H9 (cell line): ENCODE results near the gene SCAF4. TPM values are rescaled to one million over a fixed set of nuclear protein-coding genes. Genes with fewer than 3 reads are reported as not detected.

Experiments used
- DNase-seq: peaks from one replicate; pipeline ENCODE4 v3.0.0-alpha.2; 2017
- H2AFZ ChIP-seq: one replicate; pipeline ENCODE4 v1.6.1; 2013; ENCODE audit warnings: mild to moderate bottlenecking, low read length, control low read depth, moderate library complexity
- H2AK5ac ChIP-seq: 2 replicates; pipeline ENCODE4 v1.6.1; 2013; ENCODE audit warnings: low read length, control low read depth, mixed read lengths; ENCODE audit not compliant: insufficient read length
- H2BK120ac ChIP-seq: one replicate; pipeline ENCODE4 v1.6.1; 2013; ENCODE audit warnings: low read depth, mild to moderate bottlenecking, low read length, control low read depth, inconsistent platforms; ENCODE audit not compliant: poor library complexity, severe bottlenecking
- H2BK12ac ChIP-seq: 2 replicates; pipeline ENCODE4 v1.6.1; 2013; ENCODE audit warnings: low read length, control low read depth, mixed read lengths, low read depth; ENCODE audit not compliant: insufficient read length
- H2BK15ac ChIP-seq: 2 replicates; pipeline ENCODE4 v1.6.1; 2013; ENCODE audit warnings: low read depth, low read length, control low read depth
- H2BK20ac ChIP-seq: one replicate; pipeline ENCODE4 v1.6.1; 2013; ENCODE audit warnings: low read depth, mild to moderate bottlenecking, low read length, control low read depth, inconsistent platforms; ENCODE audit not compliant: poor library complexity, severe bottlenecking
- H2BK5ac ChIP-seq: 2 replicates; pipeline ENCODE4 v1.6.1; 2013; ENCODE audit warnings: low read length, control low read depth, mixed read lengths; ENCODE audit not compliant: insufficient read length
- H3K14ac ChIP-seq: 2 replicates; pipeline ENCODE4 v1.6.1; 2013; ENCODE audit warnings: low read length, control low read depth; ENCODE audit not compliant: insufficient read depth
- H3K18ac ChIP-seq: 2 replicates; pipeline ENCODE4 v1.6.1; 2013; ENCODE audit warnings: low read depth, mild to moderate bottlenecking, mixed read lengths, low read length, control low read depth; ENCODE audit not compliant: insufficient read length
- H3K23ac ChIP-seq: 2 replicates; pipeline ENCODE4 v1.6.1; 2013; ENCODE audit warnings: low read length, control low read depth, mixed read lengths, low read depth; ENCODE audit not compliant: insufficient read length
- H3K23me2 ChIP-seq: 2 replicates; pipeline ENCODE4 v1.6.1; 2013; ENCODE audit warnings: low read depth, mild to moderate bottlenecking, mixed read lengths, low read length, control low read depth; ENCODE audit not compliant: insufficient read length, poor library complexity, severe bottlenecking
- H3K27ac ChIP-seq: 2 replicates; pipeline ENCODE4 v1.5.1; 2013; ENCODE audit warnings: low read length, control low read depth, mixed read lengths, low read depth; ENCODE audit not compliant: insufficient read length
- H3K27me3 ChIP-seq: 2 replicates; pipeline ENCODE4 v1.6.1; 2013; ENCODE audit warnings: low read length, control low read depth, inconsistent platforms; ENCODE audit not compliant: insufficient read depth
- H3K4ac ChIP-seq: 2 replicates; pipeline ENCODE4 v1.6.1; 2013; ENCODE audit warnings: low read depth, mild to moderate bottlenecking, control low read depth, inconsistent platforms, low read length, moderate library complexity
- H3K4me1 ChIP-seq: 2 replicates; pipeline ENCODE4 v1.6.1; 2013; ENCODE audit warnings: low read length, control low read depth, inconsistent platforms; ENCODE audit not compliant: insufficient read depth
- H3K4me2 ChIP-seq: 2 replicates; pipeline ENCODE4 v1.6.1; 2013; ENCODE audit warnings: low read length, control low read depth, mixed read lengths; ENCODE audit not compliant: insufficient read length, insufficient read depth
- H3K56ac ChIP-seq: 2 replicates; pipeline ENCODE4 v1.6.1; 2013; ENCODE audit warnings: low read depth, mild to moderate bottlenecking, mixed read lengths, low read length, control low read depth; ENCODE audit not compliant: insufficient read length
- H3K79me1 ChIP-seq: 2 replicates; pipeline ENCODE4 v1.6.1; 2013; ENCODE audit warnings: low read depth, mild to moderate bottlenecking, moderate library complexity, low read length, control low read depth, inconsistent platforms; ENCODE audit not compliant: insufficient read depth, poor library complexity, severe bottlenecking
- H3K79me2 ChIP-seq: 2 replicates; pipeline ENCODE4 v1.6.1; 2013; ENCODE audit warnings: low read length, control low read depth, inconsistent platforms; ENCODE audit not compliant: insufficient read depth
- H3K9ac ChIP-seq: 2 replicates; pipeline ENCODE4 v1.6.1; 2013; ENCODE audit warnings: low read length, control low read depth, mixed read lengths; ENCODE audit not compliant: insufficient read length; ENCODE audit errors: extremely low read depth
- H3K9me3 ChIP-seq: one replicate; pipeline ENCODE4 v1.6.1; 2013; ENCODE audit warnings: low read depth, low read length, inconsistent platforms; ENCODE audit not compliant: control insufficient read depth
- H3T11ph ChIP-seq: one replicate; pipeline ENCODE4 v1.6.1; 2013; ENCODE audit warnings: mild to moderate bottlenecking, low read length, control low read depth, inconsistent platforms
- H4K20me1 ChIP-seq: one replicate; pipeline ENCODE4 v1.6.1; 2013; ENCODE audit not compliant: control insufficient read depth, insufficient read length, insufficient read depth
- H4K5ac ChIP-seq: 2 replicates; pipeline ENCODE4 v1.6.1; 2013; ENCODE audit warnings: low read depth, mild to moderate bottlenecking, mixed read lengths, low read length, control low read depth; ENCODE audit not compliant: insufficient read length
- H4K8ac ChIP-seq: replicated peaks from 2 replicates; pipeline ENCODE4 v1.6.1; 2013; ENCODE audit warnings: low read length, control low read depth, mixed read lengths, low read depth; ENCODE audit not compliant: insufficient read length
- H4K91ac ChIP-seq: 2 replicates; pipeline ENCODE4 v1.6.1; 2013; ENCODE audit warnings: low read depth, mild to moderate bottlenecking, moderate library complexity, mixed read lengths, low read length, control low read depth; ENCODE audit not compliant: insufficient read length
- H3K27ac Mint-ChIP-seq, 3 experiments: 2 replicates in 2 of 3; 3 replicates in 1 of 3; pipeline ENCODE4 v1.8.0; 2020 to 2021; ENCODE audit warnings: mixed read lengths in 3 of 3, mild to moderate bottlenecking in 1 of 3, moderate library complexity in 1 of 3
- H3K27me3 Mint-ChIP-seq: 2 replicates; pipeline ENCODE4 v1.8.0; 2021; ENCODE audit warnings: low read depth, mild to moderate bottlenecking, moderate library complexity, mixed read lengths
- H3K36me3 Mint-ChIP-seq, 3 experiments: 2 replicates in 2 of 3; 3 replicates in 1 of 3; pipeline ENCODE4 v1.8.0; 2020 to 2021; ENCODE audit warnings: low read depth in 3 of 3, mixed read lengths in 3 of 3; ENCODE audit not compliant: insufficient read depth in 1 of 3
- H3K4me1 Mint-ChIP-seq, 2 experiments: 2 replicates each; pipeline ENCODE4 v1.8.0; 2020; ENCODE audit warnings: mixed read lengths in 2 of 2
- H3K4me3 Mint-ChIP-seq, 2 experiments: 2 replicates in 1 of 2; 3 replicates in 1 of 2; pipeline ENCODE4 v1.8.0; 2020 to 2021; ENCODE audit warnings: mild to moderate bottlenecking in 2 of 2, mixed read lengths in 2 of 2, moderate library complexity in 1 of 2
- H3K9me3 Mint-ChIP-seq, 2 experiments: 2 replicates in 1 of 2; 3 replicates in 1 of 2; pipeline ENCODE4 v1.8.0; 2020; ENCODE audit warnings: mild to moderate bottlenecking in 2 of 2, mixed read lengths in 2 of 2, moderate library complexity in 1 of 2
- CTCF ChIP-seq: fragments of 200-600 bp; sonication (generic); conservative IDR thresholded peaks from 3 replicates; pipeline ENCODE4 v1.8.0; 2021; ENCODE audit warnings: antibody characterized with exemption, mild to moderate bottlenecking
- WGBS: extraction: QIAGEN DNeasy Blood & Tissue Kit; methylation state at CpG from one replicate; pipeline ENCODE4 v1.1.7; 2013; ENCODE audit warnings: missing lambda C conversion rate, low lambda C conversion rate, mixed read lengths; ENCODE audit not compliant: insufficient read length; ENCODE audit errors: extremely low coverage; 5-methylcytosine and 5-hydroxymethylcytosine counted together
- total RNA-seq: library from RNA; stranded (reverse); gene quantifications from 2 replicates; pipeline ENCODE4 v1.2.1, GENCODE V29; 2021

The SCAF4 gene
- total RNA-seq, 1 experiment from 2014 or later: 76.8 TPM

GRCh38 chr21:31768710-31769109 is 36.8 kb upstream of the SCAF4 start:
- Histone ChIP-seq H3K18ac (no peak overlapping the region), H4K20me1 (no peaks in the 10 kb centered on the region), H4K5ac (no peak overlapping the region), H3K56ac (no peak overlapping the region), H2BK120ac (no peak overlapping the region), H3K23me2 (no peaks in the 10 kb centered on the region), H3K79me2 (no peaks in the 10 kb centered on the region), H3T11ph (no peak overlapping the region), H4K8ac (no peak overlapping the region), H2AK5ac (no peak overlapping the region), H2BK20ac (no peak overlapping the region), H2BK5ac (no peak overlapping the region), H3K27ac (no peak overlapping the region), H3K4me2 (no peak overlapping the region), H3K9ac (no peak overlapping the region), H2BK15ac (no peak overlapping the region), H3K4me1 (no peaks in the 10 kb centered on the region), H3K27me3 (no peaks in the 10 kb centered on the region), H2AFZ (no peak overlapping the region), H3K23ac (no peak overlapping the region), H3K79me1 (no peaks in the 10 kb centered on the region), H3K4ac (no peak overlapping the region), H3K9me3 (no peaks in the 10 kb centered on the region), H3K14ac (no peak overlapping the region), H2BK12ac (no peak overlapping the region), H4K91ac (no peak overlapping the region)
- no peak for TF ChIP-seq CTCF
- Mint-ChIP-seq H3K27ac (no peak overlapping the region), H3K9me3 (peaks cover 7 to 11% of the 10 kb centered on the region in 2 experiments; a peak in 3 of 5 replicates), H3K4me1 (peaks cover 8 to 9% of the 10 kb centered on the region in 2 experiments), H3K36me3 (peaks cover 0 to 11% (median 5%) of the 10 kb centered on the region in 3 experiments; a peak in 5 of 7 replicates), H3K4me3 (no peak overlapping the region), H3K27me3 (no peaks in the 10 kb centered on the region)
- WGBS: no CpG with 5 or more reads among the region's 1 CpG
- no peak for DNase-seq
